ENCODE measurements around the gene NIPSNAP3A. TPM values are rescaled to one million over a fixed set of nuclear protein-coding genes. Genes with fewer than 3 reads are reported as not detected.
"Not testable (repeated sequence)": the region's sequence is repeated elsewhere in the genome, so short reads cannot be mapped to it uniquely, and the experiment has no call there.

NIPSNAP3A gene
- total and polyA plus RNA-seq, 5 donors from 2014 or later: 8.8 to 27.1 (median 18.4) TPM

- Mint-ChIP-seq H3K4me1 (peaks cover 7 to 8% (median 7%) of the 10 kb centered on the region in 4 donors), H3K27me3 (peaks cover 5% of the 10 kb centered on the region), H3K36me3 (peaks cover 9% of the 10 kb centered on the region), H3K4me3 (no peak overlapping the region), H3K9me3 (peaks cover 0 to 2% (median 0%) of the 10 kb centered on the region in 7 donors), H3K27ac (no peak overlapping the region)
- H3K36me3 ChIP-seq (ENCODE audit: control insufficient read depth, insufficient read depth, low read length): peaks cover 4% of the 10 kb centered on the region
- H3K27me3 ChIP-seq (ENCODE audit: control insufficient read depth, insufficient read depth, low read length): no peaks in the 10 kb centered on the region
- H3K4me1 ChIP-seq (ENCODE audit: control insufficient read depth, insufficient read depth, low read length, poor library complexity, severe bottlenecking): peaks cover 7% of the 10 kb centered on the region
- no peak overlapping the region for H3K4me3 ChIP-seq (ENCODE audit: low read depth, low read length)
- H3K9me3 ChIP-seq (ENCODE audit: control insufficient read depth in 2 of 2, low read length in 2 of 2): no peaks in the 10 kb centered on the region
- H3K27ac ChIP-seq (ENCODE audit: insufficient read depth, low read length, poor library complexity, severe bottlenecking): no peak overlapping the region
- ATAC-seq (ENCODE audit: low read depth in 2 of 2): no peak
- no peak for DNase-seq
Measured at GRCh38 chr9:104758974-104759373, 11.5 kb downstream of the NIPSNAP3A start.

DNA sequence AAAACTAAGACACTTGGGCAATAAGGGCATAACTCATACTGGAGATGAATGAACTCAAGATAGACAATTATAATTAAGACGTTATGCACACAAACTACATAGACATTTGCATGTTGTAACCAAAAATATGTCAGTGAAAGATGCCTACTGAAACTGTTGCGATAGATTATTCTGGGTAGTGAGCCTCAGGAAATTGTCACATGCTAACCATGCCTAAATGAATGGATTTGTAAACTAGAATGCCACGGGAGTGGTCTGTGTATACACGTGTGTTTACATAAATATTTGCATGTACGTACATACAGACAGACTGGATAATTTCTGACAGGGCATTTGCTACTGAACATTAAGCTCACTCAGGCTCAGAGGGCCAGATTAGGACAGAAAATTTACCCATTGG lies 17.7 kb downstream of the NIPSNAP3A start:
- no peak overlapping the region for H3K27ac Mint-ChIP-seq
- H3K4me3 ChIP-seq (ENCODE audit: low read depth, low read length): no peak overlapping the region

DNA sequence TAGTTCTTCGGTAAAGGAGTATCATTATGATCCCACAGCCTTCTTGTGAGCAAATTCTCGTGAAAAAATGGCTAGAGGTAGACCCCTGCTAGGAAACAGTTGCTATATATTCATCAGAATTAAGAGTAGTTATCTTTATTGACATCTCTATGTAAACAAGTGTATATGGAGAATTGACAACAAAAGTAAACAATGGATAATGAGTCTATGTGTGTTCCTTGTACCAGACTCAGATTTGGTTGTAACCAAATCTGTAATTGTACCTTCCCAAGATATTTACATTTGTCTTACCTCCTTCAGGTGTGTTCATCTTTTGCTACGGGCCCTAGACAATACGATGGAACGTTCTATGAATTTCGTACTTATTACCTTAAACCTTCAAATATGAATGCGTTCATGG lies 18.5 kb downstream of the NIPSNAP3A start:
- peak overlapping the region in 2 of 4 donors; percentile 27 to 94 for H3K4me3 Mint-ChIP-seq

More for the DNA sequence above, 17.7 kb downstream of the NIPSNAP3A start:
- Mint-ChIP-seq H3K27me3 (peaks cover 19% of the 10 kb centered on the region), H3K36me3 (no peaks in the 10 kb centered on the region), H3K9me3 (peaks cover 0 to 2% (median 0%) of the 10 kb centered on the region in 7 donors), H3K4me1 (peaks cover 7 to 17% (median 8%) of the 10 kb centered on the region in 4 donors), H3K4me3 (peak overlapping the region; percentile 93 to 98 (median 94))
- Histone ChIP-seq H3K27ac (ENCODE audit: insufficient read depth, low read length, poor library complexity, severe bottlenecking) (no peak overlapping the region), H3K9me3 (ENCODE audit: control insufficient read depth in 2 of 2, low read length in 2 of 2) (no peaks in the 10 kb centered on the region), H3K27me3 (ENCODE audit: control insufficient read depth, insufficient read depth, low read length) (no peaks in the 10 kb centered on the region), H3K36me3 (ENCODE audit: control insufficient read depth, insufficient read depth, low read length) (no peaks in the 10 kb centered on the region), H3K4me1 (ENCODE audit: control insufficient read depth, insufficient read depth, low read length, poor library complexity, severe bottlenecking) (peaks cover 12% of the 10 kb centered on the region)
- DNase-seq: no peak
- no peak for ATAC-seq (ENCODE audit: low read depth in 2 of 2)

DNA sequence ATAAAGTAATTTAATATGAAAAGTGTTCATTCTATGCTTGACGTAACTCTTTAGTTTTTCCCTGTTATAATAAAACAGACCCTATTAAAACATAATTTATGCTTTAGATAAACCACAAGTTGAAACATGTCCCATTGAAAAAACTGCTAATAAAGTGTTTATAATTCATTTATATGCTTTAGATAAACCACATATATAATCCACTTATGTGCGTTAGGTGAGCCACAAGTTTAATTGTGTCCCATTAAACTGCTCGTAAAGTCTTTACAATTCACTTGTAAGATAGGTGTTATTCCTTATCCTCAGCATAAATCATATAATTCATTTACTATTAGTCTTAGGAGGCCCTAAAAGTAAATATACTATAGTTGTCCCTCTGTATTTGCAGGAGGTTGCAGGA lies 20.0 kb downstream of the NIPSNAP3A start:
- H3K27me3 ChIP-seq (ENCODE audit: control insufficient read depth, insufficient read depth, low read length): no peaks in the 10 kb centered on the region

More for the DNA sequence above, 18.5 kb downstream of the NIPSNAP3A start:
- Mint-ChIP-seq H3K9me3 (peaks cover 0 to 2% (median 0%) of the 10 kb centered on the region in 7 donors), H3K27me3 (peaks cover 19% of the 10 kb centered on the region), H3K27ac (no peak overlapping the region), H3K36me3 (no peaks in the 10 kb centered on the region), H3K4me1 (peaks cover 7 to 17% (median 8%) of the 10 kb centered on the region in 4 donors)
- H3K27ac ChIP-seq (ENCODE audit: insufficient read depth, low read length, poor library complexity, severe bottlenecking): no peak overlapping the region
- no peak for DNase-seq
- H3K4me3 ChIP-seq (ENCODE audit: low read depth, low read length): no peak overlapping the region
- no peaks in the 10 kb centered on the region for H3K9me3 ChIP-seq (ENCODE audit: control insufficient read depth in 2 of 2, low read length in 2 of 2)
- H3K27me3 ChIP-seq (ENCODE audit: control insufficient read depth, insufficient read depth, low read length): no peaks in the 10 kb centered on the region
- ATAC-seq (ENCODE audit: low read depth in 2 of 2): no peak
- no peaks in the 10 kb centered on the region for H3K36me3 ChIP-seq (ENCODE audit: control insufficient read depth, insufficient read depth, low read length)
- peaks cover 12% of the 10 kb centered on the region for H3K4me1 ChIP-seq (ENCODE audit: control insufficient read depth, insufficient read depth, low read length, poor library complexity, severe bottlenecking)

DNA sequence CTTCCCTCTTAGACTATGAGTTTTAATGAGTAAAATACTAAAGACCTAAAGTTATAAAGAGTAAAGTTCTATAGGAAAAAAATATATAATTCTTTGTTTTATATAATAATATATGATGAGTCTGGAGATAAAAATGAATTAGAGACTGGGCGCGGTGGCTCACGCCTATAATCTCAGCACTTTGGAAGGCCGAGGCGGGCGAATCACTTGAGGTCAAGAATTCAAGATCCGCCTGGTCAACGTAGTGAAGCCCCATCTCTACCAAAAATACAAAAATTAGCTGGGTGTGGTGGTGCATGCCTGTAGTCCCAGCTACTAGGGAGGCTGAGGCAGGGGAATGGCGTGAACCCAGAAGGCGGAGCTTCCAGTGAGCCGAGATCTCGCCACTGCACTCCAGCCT lies 21.5 kb downstream of the NIPSNAP3A start:
- H3K9me3 ChIP-seq (ENCODE audit: control insufficient read depth in 2 of 2, low read length in 2 of 2); DNase-seq; H3K27ac Mint-ChIP-seq; H3K36me3 ChIP-seq (ENCODE audit: control insufficient read depth, insufficient read depth, low read length); H3K27me3 ChIP-seq (ENCODE audit: control insufficient read depth, insufficient read depth, low read length); H3K4me3 ChIP-seq (ENCODE audit: low read depth, low read length); H3K36me3 Mint-ChIP-seq; H3K27ac ChIP-seq (ENCODE audit: insufficient read depth, low read length, poor library complexity, severe bottlenecking); H3K4me1 ChIP-seq (ENCODE audit: control insufficient read depth, insufficient read depth, low read length, poor library complexity, severe bottlenecking); ATAC-seq (ENCODE audit: low read depth in 2 of 2); H3K4me1 Mint-ChIP-seq; H3K4me3 Mint-ChIP-seq; H3K9me3 Mint-ChIP-seq: not testable (repeated sequence)
- H3K27me3 Mint-ChIP-seq: peaks cover 15% of the 10 kb centered on the region

More for the DNA sequence above, 20.0 kb downstream of the NIPSNAP3A start:
- Histone ChIP-seq H3K27ac (ENCODE audit: insufficient read depth, low read length, poor library complexity, severe bottlenecking) (no peak overlapping the region), H3K4me3 (ENCODE audit: low read depth, low read length) (no peak overlapping the region), H3K36me3 (ENCODE audit: control insufficient read depth, insufficient read depth, low read length) (no peaks in the 10 kb centered on the region), H3K4me1 (ENCODE audit: control insufficient read depth, insufficient read depth, low read length, poor library complexity, severe bottlenecking) (peaks cover 12% of the 10 kb centered on the region), H3K9me3 (ENCODE audit: control insufficient read depth in 2 of 2, low read length in 2 of 2) (no peaks in the 10 kb centered on the region)
- Mint-ChIP-seq H3K36me3 (no peaks in the 10 kb centered on the region), H3K4me3 (no peak overlapping the region), H3K4me1 (peaks cover 2 to 15% (median 7%) of the 10 kb centered on the region in 4 donors), H3K27ac (no peak overlapping the region), H3K27me3 (peaks cover 19% of the 10 kb centered on the region), H3K9me3 (peaks cover 0 to 2% (median 0%) of the 10 kb centered on the region in 7 donors)
- DNase-seq: no peak
- no peak for ATAC-seq (ENCODE audit: low read depth in 2 of 2)

DNA sequence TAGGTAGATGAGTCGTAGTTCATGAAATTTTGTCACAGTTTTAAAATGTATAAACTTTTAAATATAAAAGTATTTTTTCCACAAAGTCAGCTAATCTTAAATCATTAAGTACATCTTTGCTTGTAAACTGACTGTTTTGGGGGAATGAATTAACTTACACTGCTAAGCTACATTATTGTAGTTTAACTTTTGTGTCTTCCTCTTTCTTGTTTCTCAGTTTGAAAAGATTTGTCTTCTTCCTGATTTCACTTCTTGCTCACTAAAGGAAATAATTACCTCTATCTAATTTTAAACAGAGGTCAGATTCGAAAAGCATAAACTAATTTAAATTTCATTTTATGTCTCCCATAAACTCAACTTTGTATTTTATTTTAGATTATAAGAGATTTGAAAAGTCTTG lies 22.2 kb downstream of the NIPSNAP3A start:
- Mint-ChIP-seq H3K4me1 (peaks cover 0 to 9% (median 0%) of the 10 kb centered on the region in 4 donors), H3K27ac (no peak overlapping the region), H3K4me3 (no peak overlapping the region), H3K9me3 (no peaks in the 10 kb centered on the region), H3K36me3 (no peaks in the 10 kb centered on the region), H3K27me3 (peaks cover 15% of the 10 kb centered on the region)
- Histone ChIP-seq H3K9me3 (ENCODE audit: control insufficient read depth in 2 of 2, low read length in 2 of 2) (no peaks in the 10 kb centered on the region), H3K27ac (ENCODE audit: insufficient read depth, low read length, poor library complexity, severe bottlenecking) (no peak overlapping the region), H3K4me3 (ENCODE audit: low read depth, low read length) (no peak overlapping the region), H3K36me3 (ENCODE audit: control insufficient read depth, insufficient read depth, low read length) (no peaks in the 10 kb centered on the region), H3K4me1 (ENCODE audit: control insufficient read depth, insufficient read depth, low read length, poor library complexity, severe bottlenecking) (peaks cover 2% of the 10 kb centered on the region), H3K27me3 (ENCODE audit: control insufficient read depth, insufficient read depth, low read length) (no peaks in the 10 kb centered on the region)
- DNase-seq (no peak), ATAC-seq (ENCODE audit: low read depth in 2 of 2) (no peak)

- DNase-seq (no peak), ATAC-seq (ENCODE audit: low read depth in 2 of 2) (no peak)
- no peaks in the 10 kb centered on the region for H3K4me1 Mint-ChIP-seq
- H3K36me3 Mint-ChIP-seq: no peaks in the 10 kb centered on the region
- Histone ChIP-seq H3K36me3 (ENCODE audit: control insufficient read depth, insufficient read depth, low read length) (no peaks in the 10 kb centered on the region), H3K27ac (ENCODE audit: insufficient read depth, low read length, poor library complexity, severe bottlenecking) (no peak overlapping the region), H3K4me3 (ENCODE audit: low read depth, low read length) (no peak overlapping the region), H3K9me3 (ENCODE audit: control insufficient read depth in 2 of 2, low read length in 2 of 2) (no peaks in the 10 kb centered on the region), H3K4me1 (ENCODE audit: control insufficient read depth, insufficient read depth, low read length, poor library complexity, severe bottlenecking) (no peaks in the 10 kb centered on the region), H3K27me3 (ENCODE audit: control insufficient read depth, insufficient read depth, low read length) (no peaks in the 10 kb centered on the region)
- H3K27ac Mint-ChIP-seq: no peak overlapping the region
- no peaks in the 10 kb centered on the region for H3K9me3 Mint-ChIP-seq
- no peak overlapping the region for H3K4me3 Mint-ChIP-seq
- no peaks in the 10 kb centered on the region for H3K27me3 Mint-ChIP-seq
Measured at GRCh38 chr9:104772714-104773510, 25.4 kb downstream of the NIPSNAP3A start.

DNA sequence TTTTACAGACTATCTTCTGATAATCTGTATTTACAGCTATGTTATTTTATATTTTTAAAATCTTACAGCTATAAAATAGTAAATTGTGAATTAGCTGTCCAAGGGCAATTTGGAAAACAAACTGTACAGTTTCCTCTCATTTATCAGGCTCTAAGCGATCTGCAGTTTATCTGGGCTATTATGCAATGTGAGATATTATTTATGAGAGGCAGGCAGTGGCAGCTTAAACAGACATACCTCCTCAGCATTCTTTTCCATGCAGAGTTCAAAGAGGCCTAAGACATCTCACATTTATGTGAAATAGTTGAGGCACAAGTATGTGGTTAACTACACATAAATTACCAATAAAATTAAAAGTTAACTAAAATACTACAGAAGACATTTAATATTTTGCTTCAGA lies 26.6 kb downstream of the NIPSNAP3A start:
- no peak for DNase-seq
- no peaks in the 10 kb centered on the region for H3K9me3 Mint-ChIP-seq
- no peak overlapping the region for H3K27ac ChIP-seq (ENCODE audit: insufficient read depth, low read length, poor library complexity, severe bottlenecking)
- H3K4me1 ChIP-seq (ENCODE audit: control insufficient read depth, insufficient read depth, low read length, poor library complexity, severe bottlenecking): no peaks in the 10 kb centered on the region
- no peak overlapping the region for H3K4me3 ChIP-seq (ENCODE audit: low read depth, low read length)
- H3K36me3 ChIP-seq (ENCODE audit: control insufficient read depth, insufficient read depth, low read length): no peaks in the 10 kb centered on the region
- H3K27ac Mint-ChIP-seq: no peak overlapping the region
- H3K27me3 Mint-ChIP-seq: no peaks in the 10 kb centered on the region
- no peaks in the 10 kb centered on the region for H3K27me3 ChIP-seq (ENCODE audit: control insufficient read depth, insufficient read depth, low read length)
- no peak overlapping the region for H3K4me3 Mint-ChIP-seq
- H3K4me1 Mint-ChIP-seq: no peaks in the 10 kb centered on the region
- no peaks in the 10 kb centered on the region for H3K9me3 ChIP-seq (ENCODE audit: control insufficient read depth in 2 of 2, low read length in 2 of 2)
- ATAC-seq (ENCODE audit: low read depth in 2 of 2): no peak
- no peaks in the 10 kb centered on the region for H3K36me3 Mint-ChIP-seq

All from CD4-positive, CD25-positive, alpha-beta regulatory T cell (primary cell).